Naive thymus-derived CD8-positive, alpha-beta T cell (primary cell): ENCODE data around the gene KLHL29. TPM values are rescaled to one million over a fixed set of nuclear protein-coding genes. Genes with fewer than 3 reads are reported as not detected.

Source experiments
- ATAC-seq, 2 donors: fragments of 150-1000 bp; cut with Tn5 transposase in 1 of 2; sonication (Bioruptor Pico), chemical (Tn5 transposase) in 1 of 2; 1 replicate in 1 of 2; 2 replicates in 1 of 2; pipeline ENCODE4 v1.10.0; 2021; ENCODE audit warnings: mild to moderate bottlenecking in 2 of 2, moderate library complexity in 2 of 2
- POLR2A ChIA-PET: fragments of 350-600 bp; sonication (Branson Sonifier 250); formaldehyde crosslinking; loops from one replicate; lab custom pipeline; 2021; ENCODE audit warnings: antibody characterized with exemption; lab: Charles Lee
- DNase-seq, 10 donors: peaks; one replicate each; pipeline versions ENCODE4 v3.0.0 to v3.0.0-alpha.2; 2020 to 2022
- H3K27ac Mint-ChIP-seq, 10 donors: one replicate each; pipeline ENCODE4 v1.8.0; 2020 to 2022; ENCODE audit warnings: mild to moderate bottlenecking in 10 of 10, mixed read lengths in 10 of 10, moderate library complexity in 4 of 10, inconsistent platforms in 1 of 10
- H3K27me3 Mint-ChIP-seq, 5 donors: one replicate each; pipeline ENCODE4 v1.8.0; 2021 to 2022; ENCODE audit warnings: mixed read lengths in 5 of 5
- H3K36me3 Mint-ChIP-seq, 3 donors: one replicate each; pipeline ENCODE4 v1.8.0; 2020 to 2022; ENCODE audit warnings: mixed read lengths in 3 of 3, mild to moderate bottlenecking in 2 of 3, inconsistent platforms in 1 of 3
- H3K4me1 Mint-ChIP-seq, 4 donors: one replicate each; pipeline ENCODE4 v1.8.0; 2021 to 2022; ENCODE audit warnings: mixed read lengths in 4 of 4
- H3K4me3 Mint-ChIP-seq, 10 donors: one replicate each; pipeline ENCODE4 v1.8.0; 2020 to 2022; ENCODE audit warnings: mild to moderate bottlenecking in 10 of 10, mixed read lengths in 10 of 10, moderate library complexity in 6 of 10, inconsistent platforms in 1 of 10
- H3K9me3 Mint-ChIP-seq, 9 donors: one replicate each; pipeline ENCODE4 v1.8.0; 2020 to 2022; ENCODE audit warnings: mixed read lengths in 9 of 9, mild to moderate bottlenecking in 3 of 9, inconsistent platforms in 1 of 9, moderate library complexity in 1 of 9
- polyA plus RNA-seq, 3 donors: library from polyadenylated mRNA; unstranded; fragments of 300-500 nt; fragmentation: Illumina TruSeq; gene quantifications; one replicate each; pipeline ENCODE4 v1.2.3, GENCODE V29; 2021
- total RNA-seq, 8 experiments: library from RNA in 2 of 8; stranded (reverse) in 2 of 8; gene quantifications; one replicate each; pipeline ENCODE4 v1.2.3 and lab custom pipeline; 2021 to 2026

KLHL29 gene
- total and polyA plus RNA-seq, 5 experiments from 2014 or later, result 0.02 to 1.7 (median 0.14) TPM

DNA sequence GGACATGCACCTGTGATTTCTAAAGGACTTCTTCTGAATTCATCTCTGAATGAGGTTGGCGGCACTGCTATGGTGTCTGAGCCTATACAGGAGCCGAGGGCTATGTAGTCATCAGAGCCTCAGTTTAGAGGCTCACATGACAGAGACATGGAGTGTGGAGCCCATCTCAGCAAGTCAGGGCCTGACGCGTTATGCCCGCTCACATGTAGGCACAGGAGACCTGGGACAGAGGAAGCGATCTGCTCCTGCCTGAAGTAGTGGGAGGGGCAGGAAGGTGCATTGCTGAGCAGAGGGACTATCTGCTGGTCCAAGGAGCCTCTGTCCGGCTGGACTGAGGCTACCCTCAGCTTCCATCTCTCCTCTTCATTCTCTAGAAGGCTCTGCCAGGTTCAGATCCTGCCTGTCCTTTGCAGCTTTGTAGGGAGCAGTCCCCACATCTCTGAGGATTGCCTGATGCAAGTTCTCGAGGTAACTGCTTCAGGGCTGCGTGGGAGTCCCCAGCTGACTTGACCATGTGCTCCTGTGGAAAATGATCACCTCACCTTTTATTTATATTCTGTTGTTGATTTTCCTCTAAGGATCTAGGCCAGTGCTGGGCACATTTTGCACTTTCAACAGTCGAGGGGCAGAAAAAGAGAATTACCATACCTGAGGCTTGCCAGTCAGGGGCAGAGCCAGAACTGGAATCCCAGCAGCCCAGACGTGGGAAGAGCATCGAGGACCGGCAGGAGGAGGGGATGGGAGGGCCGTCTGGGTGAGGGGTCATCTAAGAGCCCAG, 16.6 kb downstream of the KLHL29 start:
- ATAC-seq (no peak), DNase-seq (no peak)
- H3K4me3 Mint-ChIP-seq, result no peak overlapping the region
- peaks cover 7 to 15% (median 14%) of the 10 kb centered on the region in 4 donors for H3K4me1 Mint-ChIP-seq
- peak overlapping the region in 2 of 10 donors; percentile 19 to 84 for H3K27ac Mint-ChIP-seq
- H3K9me3 Mint-ChIP-seq, result no peaks in the 10 kb centered on the region
- POLR2A ChIA-PET, result no interaction called here
- no peaks in the 10 kb centered on the region for H3K36me3 Mint-ChIP-seq
- peaks cover 0 to 3% (median 0%) of the 10 kb centered on the region in 5 donors for H3K27me3 Mint-ChIP-seq

DNA sequence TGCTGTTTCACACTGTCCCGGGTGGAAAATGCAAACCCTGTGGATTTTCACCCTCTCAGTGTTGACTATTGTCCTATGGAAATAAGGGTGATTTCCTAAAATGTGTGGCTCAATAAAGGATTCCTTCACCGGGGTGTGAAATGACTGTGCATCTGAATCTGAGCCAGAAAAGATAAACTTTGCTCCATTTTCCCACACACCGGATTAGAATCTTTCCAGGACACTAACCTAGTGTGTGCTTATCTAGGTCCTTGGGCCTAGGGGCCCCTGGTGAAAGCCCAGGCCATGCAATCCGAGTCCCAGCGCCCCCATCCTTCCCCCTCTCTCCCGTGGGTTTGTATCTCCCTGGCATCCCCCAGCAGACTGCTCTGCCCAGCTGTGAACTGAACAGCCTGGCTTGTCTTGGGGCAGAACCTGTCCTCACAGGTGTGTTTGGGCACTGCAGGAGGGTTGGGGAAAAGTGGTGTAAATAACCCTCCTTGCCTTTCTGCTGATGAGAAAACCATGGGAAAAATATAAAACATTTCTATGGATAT, 17.3 kb downstream of the KLHL29 start:
- no peaks in the 10 kb centered on the region for H3K36me3 Mint-ChIP-seq
- H3K27me3 Mint-ChIP-seq, result peaks cover 0 to 1% (median 0%) of the 10 kb centered on the region in 5 donors
- H3K27ac Mint-ChIP-seq, result peak overlapping the region in 1 of 10 donors; percentile 19
- POLR2A ChIA-PET, result no interaction called here
- H3K9me3 Mint-ChIP-seq, result no peaks in the 10 kb centered on the region
- ATAC-seq (no peak), DNase-seq (no peak)
- H3K4me1 Mint-ChIP-seq, result peaks cover 7 to 15% (median 14%) of the 10 kb centered on the region in 4 donors
- H3K4me3 Mint-ChIP-seq, result no peak overlapping the region

DNA sequence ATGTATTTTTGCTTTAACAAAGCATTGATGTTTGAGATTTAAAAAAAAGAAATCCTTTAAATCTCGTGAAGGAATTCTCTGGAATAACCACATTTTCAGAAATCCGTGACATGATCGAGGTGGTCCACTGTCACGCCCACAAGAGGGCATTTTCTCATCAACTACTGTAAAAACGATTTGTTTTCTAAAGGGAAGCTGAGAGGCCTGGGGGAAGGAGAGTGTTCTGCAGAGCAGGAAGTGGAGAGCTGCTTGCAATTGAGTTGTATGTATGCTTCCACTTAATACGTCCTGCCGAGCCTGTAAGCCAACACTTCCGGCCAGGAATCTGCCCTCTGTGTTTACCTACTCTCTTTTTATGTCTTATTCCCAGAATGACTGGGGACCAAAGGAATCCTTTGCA, 19.4 kb downstream of the KLHL29 start:
- POLR2A ChIA-PET, result no interaction called here

DNA sequence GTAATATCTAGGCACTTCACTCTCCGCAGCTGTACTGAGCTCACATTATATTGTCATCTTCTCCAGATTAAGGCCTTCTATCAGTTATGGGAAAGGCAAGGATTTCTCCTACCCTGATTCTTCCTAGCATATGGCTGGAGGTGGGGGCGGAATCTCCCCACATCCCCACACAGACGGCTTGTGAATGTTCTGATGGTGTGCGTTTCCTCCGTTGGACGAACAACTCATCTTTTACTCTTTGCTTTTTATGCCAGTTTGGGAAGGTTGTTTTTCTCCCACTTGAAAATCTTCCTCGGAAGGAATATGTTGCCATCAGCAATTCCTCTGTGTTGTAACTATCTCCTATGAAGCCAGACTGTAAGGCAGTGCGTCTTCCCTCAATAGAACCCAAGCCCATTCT, 24.3 kb downstream of the KLHL29 start:
- POLR2A ChIA-PET, result no interaction called here
- no peaks in the 10 kb centered on the region for H3K36me3 Mint-ChIP-seq
- no peak for DNase-seq
- peak overlapping the region in 1 of 10 donors; percentile 42 for H3K27ac Mint-ChIP-seq
- no peak overlapping the region for H3K4me3 Mint-ChIP-seq
- H3K9me3 Mint-ChIP-seq, result no peaks in the 10 kb centered on the region
- H3K4me1 Mint-ChIP-seq, result peaks cover 3 to 6% (median 6%) of the 10 kb centered on the region in 4 donors
- ATAC-seq, result no peak
- H3K27me3 Mint-ChIP-seq, result peaks cover 0 to 11% (median 9%) of the 10 kb centered on the region in 5 donors

More for the DNA sequence above, 19.4 kb downstream of the KLHL29 start:
- Mint-ChIP-seq H3K4me3 (peak overlapping the region in 5 of 10 donors; percentile 12 to 52 (median 16)), H3K4me1 (peaks cover 7 to 15% (median 14%) of the 10 kb centered on the region in 4 donors), H3K9me3 (no peaks in the 10 kb centered on the region), H3K36me3 (no peaks in the 10 kb centered on the region), H3K27me3 (peaks cover 0 to under 1% (median 0%) of the 10 kb centered on the region in 5 donors), H3K27ac (peak overlapping the region in 3 of 10 donors; percentile 23 to 52 (median 35))
- ATAC-seq (peak; percentile 58 to 65), DNase-seq (peak in 3 of 10 donors; percentile 20 to 30 (median 27))

DNA sequence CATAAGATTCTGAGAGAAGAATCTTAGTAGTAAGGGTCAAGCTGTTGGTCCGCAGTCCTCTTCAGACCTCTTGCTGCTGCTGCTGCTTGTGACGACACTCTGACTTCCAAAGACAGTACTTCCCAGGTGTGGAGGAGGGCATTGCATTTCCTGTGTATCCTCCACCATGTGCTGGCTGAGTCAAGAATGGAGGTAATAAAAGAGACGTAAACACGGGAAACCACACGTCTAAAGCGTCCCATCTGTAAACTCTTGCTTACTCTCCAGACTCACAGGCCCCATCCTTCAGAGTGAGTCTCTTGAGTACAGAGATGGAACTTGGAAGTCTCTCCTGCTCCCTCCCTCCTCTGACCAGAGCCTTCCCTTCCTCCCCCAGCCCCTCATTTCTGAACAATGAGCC, 25.6 kb downstream of the KLHL29 start:
- DNase-seq (no peak), ATAC-seq (no peak)
- Mint-ChIP-seq H3K9me3 (no peaks in the 10 kb centered on the region), H3K4me1 (no peaks in the 10 kb centered on the region), H3K27ac (no peak overlapping the region), H3K36me3 (no peaks in the 10 kb centered on the region), H3K4me3 (no peak overlapping the region), H3K27me3 (peaks cover 0 to 11% (median 9%) of the 10 kb centered on the region in 5 donors)
- POLR2A ChIA-PET, result no interaction called here

DNA sequence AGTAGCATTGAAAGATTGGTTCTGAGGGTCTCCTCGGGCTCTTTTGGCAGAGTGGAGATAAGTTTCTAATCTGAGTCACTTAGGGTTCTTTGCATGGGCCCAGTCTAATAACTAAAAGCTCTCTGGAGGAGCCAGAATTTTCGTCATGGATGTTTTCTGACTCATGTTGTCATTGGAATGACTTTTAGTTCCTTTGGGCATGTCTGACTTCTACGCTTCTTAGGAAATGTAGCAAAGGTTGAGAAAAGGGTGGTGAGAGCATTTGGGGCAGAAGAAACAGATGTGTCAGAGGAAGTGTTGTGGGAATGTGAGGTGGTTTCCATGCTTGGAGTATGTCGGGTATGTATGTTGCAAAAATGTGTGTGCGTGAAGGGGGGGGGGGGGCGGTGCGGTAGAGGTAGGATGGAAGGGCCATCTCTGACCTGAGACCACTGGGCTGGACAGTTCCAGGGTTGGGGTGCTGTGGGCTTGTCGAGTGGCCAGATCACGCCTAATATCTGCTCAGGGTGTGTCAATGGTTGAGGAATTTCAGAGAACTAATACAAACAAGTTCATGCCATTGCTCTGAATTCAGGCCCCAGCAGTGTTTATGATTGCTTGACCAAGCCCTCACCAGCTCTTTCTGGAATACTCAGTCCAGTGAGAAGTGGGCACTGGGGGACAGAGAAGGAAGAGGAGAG, 26.9 kb downstream of the KLHL29 start:
- DNase-seq (no peak), ATAC-seq (no peak)
- POLR2A ChIA-PET, result no interaction called here
- H3K36me3 Mint-ChIP-seq, result no peaks in the 10 kb centered on the region
- no peak overlapping the region for H3K27ac Mint-ChIP-seq
- H3K27me3 Mint-ChIP-seq, result peaks cover 0 to 11% (median 10%) of the 10 kb centered on the region in 5 donors
- H3K9me3 Mint-ChIP-seq, result no peaks in the 10 kb centered on the region
- peaks cover 0 to 2% (median 0%) of the 10 kb centered on the region in 4 donors for H3K4me1 Mint-ChIP-seq
- H3K4me3 Mint-ChIP-seq, result no peak overlapping the region

DNA sequence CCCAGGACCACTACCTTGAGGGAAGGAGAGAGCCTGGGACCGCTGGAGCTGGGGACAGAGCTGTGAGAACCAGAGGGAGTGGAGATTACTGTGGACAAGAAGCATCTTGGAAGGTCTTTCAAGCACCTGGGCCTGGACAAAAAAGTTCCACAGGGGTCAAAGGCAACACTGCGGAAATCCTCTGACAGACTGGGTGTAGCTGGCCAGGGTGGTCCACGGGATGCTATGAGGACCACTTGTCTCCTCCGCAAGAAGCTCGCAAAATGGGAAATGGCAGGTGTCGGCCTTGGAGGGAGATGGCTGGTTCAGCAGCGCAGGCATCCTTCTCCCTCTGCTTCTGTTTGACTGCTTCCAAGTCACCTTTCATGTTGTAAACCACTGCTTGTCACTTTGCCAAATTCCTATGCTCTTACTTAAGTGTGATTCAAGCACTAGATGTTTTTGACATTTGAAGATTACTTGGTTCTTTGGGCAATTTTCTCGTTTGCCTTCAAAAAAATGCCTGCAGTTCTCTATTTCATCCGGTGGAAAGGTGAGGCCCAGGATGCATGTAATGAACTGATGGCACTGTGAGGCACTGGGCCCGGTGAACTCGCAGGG, 27.7 kb downstream of the KLHL29 start:
- DNase-seq (no peak), ATAC-seq (no peak)
- no peak overlapping the region for H3K27ac Mint-ChIP-seq
- peaks cover 0 to 5% (median 0%) of the 10 kb centered on the region in 4 donors for H3K4me1 Mint-ChIP-seq
- H3K27me3 Mint-ChIP-seq, result peaks cover 0 to 16% (median 10%) of the 10 kb centered on the region in 5 donors
- POLR2A ChIA-PET, result no interaction called here
- no peaks in the 10 kb centered on the region for H3K9me3 Mint-ChIP-seq
- H3K4me3 Mint-ChIP-seq, result no peak overlapping the region
- H3K36me3 Mint-ChIP-seq, result no peaks in the 10 kb centered on the region

DNA sequence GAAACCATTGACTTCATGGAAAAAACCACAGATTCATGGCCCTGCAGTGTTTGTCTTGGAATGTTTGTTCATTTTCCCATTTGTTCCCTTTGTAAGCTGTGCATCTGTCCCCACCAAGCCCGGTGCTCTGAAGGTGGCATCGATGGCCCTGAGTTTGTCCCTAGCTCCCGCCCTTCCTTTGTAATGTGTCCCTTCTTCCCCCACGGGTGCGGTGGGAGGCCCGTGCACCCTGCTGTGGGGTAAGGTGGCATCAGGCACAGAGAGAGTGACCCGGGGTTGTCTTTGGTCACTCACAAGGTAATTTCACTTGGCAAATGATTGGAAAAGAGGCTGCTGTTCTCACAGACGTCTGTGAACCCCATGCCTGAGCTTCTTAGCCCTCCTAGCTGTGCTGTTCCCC, 28.7 kb downstream of the KLHL29 start:
- Mint-ChIP-seq H3K27ac (peak overlapping the region in 1 of 10 donors; percentile 30), H3K9me3 (no peaks in the 10 kb centered on the region), H3K4me1 (peaks cover 0 to 5% (median 0%) of the 10 kb centered on the region in 4 donors), H3K4me3 (no peak overlapping the region), H3K27me3 (peaks cover 0 to 19% (median 10%) of the 10 kb centered on the region in 5 donors), H3K36me3 (no peaks in the 10 kb centered on the region)
- DNase-seq (no peak), ATAC-seq (no peak)
- POLR2A ChIA-PET, result no interaction called here

DNA sequence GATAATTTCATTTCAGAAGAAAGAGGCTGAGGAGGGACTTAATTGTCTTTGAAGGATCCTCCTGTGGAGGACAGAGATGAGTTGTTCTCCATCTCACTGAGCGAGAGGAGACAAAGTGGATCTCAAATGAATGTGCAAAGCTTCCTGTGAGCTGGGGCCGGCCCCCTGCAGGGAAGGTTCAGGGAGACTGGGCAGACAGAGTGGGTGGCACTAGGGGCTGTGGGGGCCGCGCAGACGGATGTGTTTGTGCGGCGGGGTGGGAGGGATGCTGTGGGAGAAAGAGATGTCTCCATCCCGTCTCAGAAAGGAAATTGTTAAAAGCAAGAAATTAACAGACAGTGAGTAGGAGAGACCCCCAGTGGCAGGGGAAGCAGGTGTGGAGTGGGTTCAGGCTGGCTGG, 29.1 kb downstream of the KLHL29 start:
- POLR2A ChIA-PET, result no interaction called here
- Mint-ChIP-seq H3K36me3 (no peaks in the 10 kb centered on the region), H3K27me3 (peaks cover 0 to 19% (median 10%) of the 10 kb centered on the region in 5 donors), H3K9me3 (no peaks in the 10 kb centered on the region), H3K4me3 (no peak overlapping the region), H3K27ac (no peak overlapping the region), H3K4me1 (peaks cover 0 to 5% (median 0%) of the 10 kb centered on the region in 4 donors)
- DNase-seq (no peak), ATAC-seq (no peak)

DNA sequence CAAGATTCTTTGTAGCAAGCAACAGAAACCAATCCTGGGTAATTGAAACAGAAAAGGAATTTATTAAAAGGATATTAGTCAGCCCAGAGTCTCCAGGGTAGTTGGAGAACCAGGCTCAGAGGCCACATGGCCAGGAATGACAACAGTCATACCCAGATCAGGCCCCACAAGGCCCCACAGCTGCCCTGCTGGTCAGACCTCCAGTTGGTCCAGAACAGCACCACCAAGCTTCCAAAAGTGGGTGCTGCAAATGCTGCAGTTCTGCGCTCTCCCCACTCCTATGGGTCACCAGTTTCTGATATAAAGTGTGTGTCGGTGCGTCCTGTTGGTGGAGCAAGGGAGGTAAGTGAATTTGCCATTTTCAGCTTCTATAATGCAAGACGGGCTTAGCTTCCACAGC, 29.9 kb downstream of the KLHL29 start:
- no peak overlapping the region for H3K27ac Mint-ChIP-seq
- H3K4me3 Mint-ChIP-seq, result no peak overlapping the region
- DNase-seq (no peak), ATAC-seq (no peak)
- H3K4me1 Mint-ChIP-seq, result peaks cover 0 to 5% (median 0%) of the 10 kb centered on the region in 4 donors
- peaks cover 0 to 15% (median 6%) of the 10 kb centered on the region in 5 donors for H3K27me3 Mint-ChIP-seq
- POLR2A ChIA-PET, result no interaction called here
- H3K36me3 Mint-ChIP-seq, result no peaks in the 10 kb centered on the region
- no peaks in the 10 kb centered on the region for H3K9me3 Mint-ChIP-seq

DNA sequence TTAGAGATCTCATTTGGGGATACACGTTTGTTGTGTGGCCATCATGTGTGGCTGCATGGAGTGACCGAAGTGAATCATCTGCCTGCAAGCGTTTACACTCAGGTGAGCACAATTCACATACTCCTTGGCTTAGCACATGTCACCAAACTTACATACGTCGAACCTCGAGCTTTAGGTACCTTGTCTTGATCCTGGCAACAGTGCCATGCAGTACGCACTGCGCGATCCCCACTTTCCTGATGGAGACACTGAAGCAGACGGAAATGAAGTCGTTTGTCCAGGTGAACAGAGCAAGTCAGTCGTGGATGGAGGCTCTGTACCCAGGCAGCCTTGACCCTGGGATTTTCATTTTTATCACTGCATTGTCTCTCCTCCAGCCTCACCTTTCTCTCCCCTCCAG, 32.3 kb downstream of the KLHL29 start:
- POLR2A ChIA-PET, result no interaction called here
- Mint-ChIP-seq H3K4me3 (no peak overlapping the region), H3K9me3 (no peaks in the 10 kb centered on the region), H3K36me3 (no peaks in the 10 kb centered on the region), H3K27ac (peak overlapping the region in 1 of 10 donors; percentile 37), H3K4me1 (peaks cover 0 to 5% (median 0%) of the 10 kb centered on the region in 4 donors), H3K27me3 (peaks cover 0 to 9% (median 0%) of the 10 kb centered on the region in 5 donors)
- no peak for DNase-seq
- no peak for ATAC-seq

DNA sequence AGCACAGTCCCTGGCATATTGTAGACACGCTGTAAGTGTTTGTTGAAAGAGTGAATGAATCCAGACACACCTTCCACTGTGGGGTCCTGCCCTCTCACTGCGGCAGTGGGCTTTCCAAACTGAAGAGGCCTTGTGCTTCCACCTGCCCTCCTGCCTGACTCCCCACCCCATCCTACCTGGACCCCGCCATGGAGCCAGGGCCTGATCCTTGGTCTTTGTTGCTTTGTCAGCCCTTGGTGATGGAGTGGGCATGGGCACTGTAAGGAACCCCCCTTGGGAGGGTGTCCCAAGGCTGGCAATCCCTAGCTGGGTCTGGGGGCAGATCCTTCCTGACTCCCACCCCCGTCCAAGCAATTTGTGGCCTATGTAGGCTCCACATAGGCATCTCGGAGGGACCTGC, 33.1 kb downstream of the KLHL29 start:
- Mint-ChIP-seq H3K4me3 (no peak overlapping the region), H3K36me3 (no peaks in the 10 kb centered on the region), H3K27me3 (peaks cover 0 to 9% (median 0%) of the 10 kb centered on the region in 5 donors), H3K27ac (peak overlapping the region in 2 of 10 donors; percentile 23 to 37), H3K9me3 (no peaks in the 10 kb centered on the region), H3K4me1 (peaks cover 0 to 5% (median 0%) of the 10 kb centered on the region in 4 donors)
- no peak for ATAC-seq
- POLR2A ChIA-PET, result no interaction called here
- DNase-seq, result peak in 1 of 10 donors; percentile 3
